RWPE1 (cell line): ENCODE measurements around the gene FNDC3B.

Experiments used
- CTCF ChIA-PET: fragments of 350-600 bp; sonication (Branson Sonifier 250); formaldehyde crosslinking; extraction: SDS; loops from one replicate; lab custom pipeline; 2021; lab: Yijun Ruan, JAX
- POLR2A ChIA-PET: fragments of 400-600 bp; formaldehyde crosslinking; extraction: SDS; loops from one replicate; lab custom pipeline; 2020; ENCODE audit warnings: antibody characterized with exemption; ENCODE audit not compliant: low non-redundant PET; lab: Yijun Ruan, JAX
- DNase-seq: peaks from one replicate; pipeline ENCODE4 v3.0.0; 2012; ENCODE audit warnings: low spot score
- H3K27ac ChIP-seq: fragments of 450-650 bp; 2 replicates; pipeline ENCODE4 v1.5.1; 2017
- CTCF ChIP-seq: fragments of 450-650 bp; conservative IDR thresholded peaks from 2 replicates; pipeline ENCODE4 v1.5.1; 2017; ENCODE audit warnings: low read depth, mild to moderate bottlenecking

Gene FNDC3B

GRCh38 chr3:172159962-172160538 lies 120.7 kb downstream of the FNDC3B start:
- POLR2A ChIA-PET: no interaction called here
- no peak for DNase-seq
- no peak for TF ChIP-seq CTCF

GRCh38 chr3:172161133-172161789 lies 121.9 kb downstream of the FNDC3B start:
- no peak for TF ChIP-seq CTCF
- CTCF ChIA-PET: no interaction called here
- H3K27ac ChIP-seq: no peak overlapping the region
- POLR2A ChIA-PET: no interaction called here
- no peak for DNase-seq

More at GRCh38 chr3:172159962-172160538, 120.7 kb downstream of the FNDC3B start:
- H3K27ac ChIP-seq: peak overlapping the region; percentile 22
- CTCF ChIA-PET: interaction anchor here (0.7 to 1.0 kb wide), 2 partner anchors 18 to 505 kb away, joined by 3 to 4 read pairs; no protein-coding TSS in a partner anchor

GRCh38 chr3:172161959-172162358 lies 122.6 kb downstream of the FNDC3B start:
- no peak for TF ChIP-seq CTCF
- H3K27ac ChIP-seq: no peak overlapping the region
- no peak for DNase-seq
- ChIA-PET POLR2A (no interaction called here), CTCF (no interaction called here)

- POLR2A ChIA-PET: no interaction called here
- no peak for TF ChIP-seq CTCF
- no peak overlapping the region for H3K27ac ChIP-seq
- CTCF ChIA-PET: interaction anchor here (0.5 to 0.9 kb wide), 3 partner anchors 19 to 372 kb away, joined by 3 to 4 read pairs (median 3); no protein-coding TSS in a partner anchor
- DNase-seq: no peak
Measured at GRCh38 chr3:172163320-172163719, 123.9 kb downstream of the FNDC3B start.

GRCh38 chr3:172164620-172165362 lies 125.4 kb downstream of the FNDC3B start:
- TF ChIP-seq CTCF: no peak
- H3K27ac ChIP-seq: no peak overlapping the region
- CTCF ChIA-PET: interaction anchor here (0.6 kb wide), 1 partner anchor 34 kb away, joined by 3 read pairs; no protein-coding TSS in a partner anchor
- no peak for DNase-seq
- POLR2A ChIA-PET: no interaction called here

GRCh38 chr3:172166261-172166660 lies 126.9 kb downstream of the FNDC3B start:
- no peak overlapping the region for H3K27ac ChIP-seq
- TF ChIP-seq CTCF: no peak
- DNase-seq: no peak
- POLR2A ChIA-PET: no interaction called here
- CTCF ChIA-PET: interaction anchor here (0.6 kb wide), 1 partner anchor 60 kb away, joined by 3 read pairs; no protein-coding TSS in a partner anchor
